T-cell (primary cell): ENCODE data around the gene SLC7A10. TPM values are rescaled to one million over a fixed set of nuclear protein-coding genes. Genes with fewer than 3 reads are reported as not detected.

Experiments used
- ATAC-seq, 4 experiments: fragments of 200-7000 bp in 3 of 4; fragments of 150-1000 bp in 1 of 4; cut with Tn5 transposase; replicated peaks in 1 of 4; 1 replicate in 3 of 4; 2 replicates in 1 of 4; pipeline ENCODE4 v1.10.0; 2021; ENCODE audit warnings: moderate library complexity in 3 of 4, mild to moderate bottlenecking in 2 of 4, moderate number of reproducible peaks in 1 of 4
- CTCF ChIA-PET, 2 donors: fragments of 300-600 bp; sonication (Branson Sonifier 250); formaldehyde crosslinking; loops; one replicate each; lab custom pipeline; 2022; ENCODE audit warnings: antibody characterized with exemption in 2 of 2; lab: Charles Lee
- POLR2A ChIA-PET, 2 donors: fragments of 300-600 bp; sonication (Branson Sonifier 250); formaldehyde crosslinking; loops; one replicate each; lab custom pipeline; 2022; ENCODE audit warnings: antibody characterized with exemption in 2 of 2; lab: Charles Lee
- DNase-seq, 35 experiments: peaks; one replicate each; pipeline versions ENCODE4 v3.0.0 to v3.0.0-alpha.2; 2013 to 2023
- H3K27ac ChIP-seq: one replicate; pipeline ENCODE4 v1.5.1; 2013; ENCODE audit warnings: low read length
- H3K27me3 ChIP-seq, 2 experiments: replicated peaks in 1 of 2; 1 replicate in 1 of 2; 2 replicates in 1 of 2; pipeline versions ENCODE4 v1.6.1 to v1.7.0; 2013; ENCODE audit warnings: low read length in 1 of 2, mixed read lengths in 1 of 2; ENCODE audit not compliant: control insufficient read depth in 2 of 2, insufficient read depth in 2 of 2; ENCODE audit errors: extremely low read depth in 1 of 2
- H3K36me3 ChIP-seq, 2 donors: 1 replicate in 1 of 2; 2 replicates in 1 of 2; pipeline versions ENCODE4 v1.6.1 to v1.7.0; 2013; ENCODE audit warnings: low read length in 1 of 2; ENCODE audit not compliant: control insufficient read depth in 2 of 2, insufficient read depth in 1 of 2; ENCODE audit errors: extremely low read depth in 1 of 2
- H3K4me1 ChIP-seq, 2 experiments: 1 replicate in 1 of 2; 2 replicates in 1 of 2; pipeline versions ENCODE4 v1.6.1 to v1.7.0; 2013; ENCODE audit warnings: low read length in 2 of 2, mixed read lengths in 1 of 2; ENCODE audit not compliant: insufficient read depth in 2 of 2, control insufficient read depth in 1 of 2; ENCODE audit errors: extremely low read depth in 1 of 2
- H3K4me3 ChIP-seq, 2 donors: 1 replicate in 1 of 2; 2 replicates in 1 of 2; pipeline versions ENCODE4 v1.5.1 to v1.7.0; 2013; ENCODE audit warnings: mild to moderate bottlenecking in 2 of 2, low read length in 1 of 2, moderate library complexity in 1 of 2; ENCODE audit not compliant: control insufficient read depth in 1 of 2; ENCODE audit errors: extremely low read depth in 1 of 2
- H3K9me3 ChIP-seq: 2 replicates; pipeline ENCODE4 v1.7.0; 2013
- H3K27ac Mint-ChIP-seq, 2 donors: one replicate each; pipeline ENCODE4 v1.8.0; 2020 to 2021; ENCODE audit warnings: mild to moderate bottlenecking in 2 of 2, mixed read lengths in 2 of 2
- H3K27me3 Mint-ChIP-seq, 2 donors: one replicate each; pipeline ENCODE4 v1.8.0; 2021 to 2022; ENCODE audit warnings: mixed read lengths in 2 of 2
- H3K36me3 Mint-ChIP-seq: one replicate; pipeline ENCODE4 v1.8.0; 2021; ENCODE audit warnings: mixed read lengths
- H3K4me1 Mint-ChIP-seq, 3 donors: one replicate each; pipeline ENCODE4 v1.8.0; 2020 to 2022; ENCODE audit warnings: mixed read lengths in 3 of 3, mild to moderate bottlenecking in 1 of 3
- H3K4me3 Mint-ChIP-seq, 3 donors: one replicate each; pipeline ENCODE4 v1.8.0; 2020 to 2022; ENCODE audit warnings: mild to moderate bottlenecking in 3 of 3, mixed read lengths in 3 of 3, moderate library complexity in 3 of 3
- H3K9me3 Mint-ChIP-seq, 3 donors: one replicate each; pipeline ENCODE4 v1.8.0; 2020 to 2022; ENCODE audit warnings: mixed read lengths in 3 of 3
- WGBS: methylation state at CpG from one replicate; pipeline ENCODE4 v1.1.5; 2013; ENCODE audit warnings: missing lambda C conversion rate; ENCODE audit not compliant: insufficient coverage; 5-methylcytosine and 5-hydroxymethylcytosine counted together
- total RNA-seq, 35 experiments: library from RNA in 6 of 35; stranded (reverse) in 6 of 35; fragments of 120-200 nt in 1 of 35; gene quantifications; one replicate each; pipeline versions ENCODE4 v1.2.1 to v1.2.4 and lab custom pipeline; 2013 to 2026

The SLC7A10 gene
- total RNA-seq, 5 donors from 2014 or later (not counting 1 experiment from before 2014, with no cell fraction given) = not detected

- Mint-ChIP-seq H3K27me3 (peaks cover 16 to 22% of the 10 kb centered on the region in 2 donors), H3K4me1 (peaks cover 7 to 20% (median 18%) of the 10 kb centered on the region in 3 donors), H3K9me3 (peaks cover 0 to under 1% (median 0%) of the 10 kb centered on the region in 3 donors), H3K27ac (no peak overlapping the region), H3K4me3 (no peak overlapping the region), H3K36me3 (no peaks in the 10 kb centered on the region)
- Histone ChIP-seq H3K36me3 (no peaks in the 10 kb centered on the region), H3K27ac (no peak overlapping the region), H3K9me3 (no peaks in the 10 kb centered on the region), H3K4me3 (no peak overlapping the region), H3K4me1 (peaks cover 0 to 15% of the 10 kb centered on the region in 2 experiments), H3K27me3 (peaks cover 0 to 24% of the 10 kb centered on the region in 2 experiments)
- ATAC-seq (no peak), DNase-seq (peak in 3 of 35 experiments; percentile 13 to 23 (median 19))
- WGBS = 91% methylated on average over 13 of the region's 25 CpGs
- ChIA-PET CTCF (no interaction called here), POLR2A (no interaction called here)
Measured at GRCh38 chr19:33263325-33264023, 37.8 kb upstream of the SLC7A10 start.

- 77% methylated on average over 11 of the region's 14 CpGs for WGBS
- H3K9me3 Mint-ChIP-seq = peaks cover 0 to 8% (median 2%) of the 10 kb centered on the region in 3 donors
- H3K9me3 ChIP-seq = no peaks in the 10 kb centered on the region
Measured at GRCh38 chr19:33261511-33262189, 36.0 kb upstream of the SLC7A10 start.

GRCh38 chr19:33260628-33261418, 35.2 kb upstream of the SLC7A10 start:
- H3K27me3 Mint-ChIP-seq = peaks cover 16 to 22% of the 10 kb centered on the region in 2 donors
- Histone ChIP-seq H3K9me3 (no peaks in the 10 kb centered on the region), H3K27ac (no peak overlapping the region), H3K4me1 (peaks cover 0 to 15% of the 10 kb centered on the region in 2 experiments), H3K4me3 (no peak overlapping the region), H3K27me3 (peaks cover 0 to 24% of the 10 kb centered on the region in 2 experiments), H3K36me3 (no peaks in the 10 kb centered on the region)
- H3K27ac Mint-ChIP-seq = no peak overlapping the region
- ChIA-PET CTCF (interaction anchor here in 1 of 2 donors (0.6 kb wide), 1 partner anchor 523 kb away, joined by 4 read pairs; no protein-coding TSS in a partner anchor), POLR2A (no interaction called here)
- peak in 2 of 35 experiments; percentile 6 to 25 for DNase-seq
- 5% methylated on average over 14 of the region's 24 CpGs for WGBS
- peak in 1 of 4 experiments; percentile 40 for ATAC-seq
- H3K36me3 Mint-ChIP-seq = no peaks in the 10 kb centered on the region
- peaks cover 7 to 20% (median 18%) of the 10 kb centered on the region in 3 donors for H3K4me1 Mint-ChIP-seq
- H3K9me3 Mint-ChIP-seq = peaks cover 0 to 8% (median 2%) of the 10 kb centered on the region in 3 donors
- H3K4me3 Mint-ChIP-seq = no peak overlapping the region

More at GRCh38 chr19:33261511-33262189, 36.0 kb upstream of the SLC7A10 start:
- Histone ChIP-seq H3K27me3 (peaks cover 0 to 24% of the 10 kb centered on the region in 2 experiments), H3K27ac (no peak overlapping the region), H3K4me1 (peaks cover 0 to 15% of the 10 kb centered on the region in 2 experiments), H3K4me3 (no peak overlapping the region), H3K36me3 (no peaks in the 10 kb centered on the region)
- ATAC-seq = no peak
- H3K27ac Mint-ChIP-seq = no peak overlapping the region
- ChIA-PET POLR2A (no interaction called here), CTCF (no interaction called here)
- H3K4me3 Mint-ChIP-seq = no peak overlapping the region
- H3K27me3 Mint-ChIP-seq = peaks cover 16 to 22% of the 10 kb centered on the region in 2 donors
- H3K4me1 Mint-ChIP-seq = peaks cover 7 to 20% (median 18%) of the 10 kb centered on the region in 3 donors
- DNase-seq = no peak
- no peaks in the 10 kb centered on the region for H3K36me3 Mint-ChIP-seq

GRCh38 chr19:33259539-33259938, 33.9 kb upstream of the SLC7A10 start:
- Histone ChIP-seq H3K36me3 (no peaks in the 10 kb centered on the region), H3K27ac (no peak overlapping the region), H3K9me3 (no peaks in the 10 kb centered on the region), H3K4me1 (peaks cover 0 to 15% of the 10 kb centered on the region in 2 experiments), H3K27me3 (peaks cover 0 to 26% of the 10 kb centered on the region in 2 experiments), H3K4me3 (no peak overlapping the region)
- ATAC-seq (no peak), DNase-seq (no peak)
- ChIA-PET POLR2A (no interaction called here), CTCF (interaction anchor here in 1 of 2 donors (1.0 kb wide), 1 partner anchor 147 kb away, joined by 3 read pairs; no protein-coding TSS in a partner anchor)
- Mint-ChIP-seq H3K36me3 (no peaks in the 10 kb centered on the region), H3K4me1 (peaks cover 7 to 20% (median 18%) of the 10 kb centered on the region in 3 donors), H3K4me3 (no peak overlapping the region), H3K27ac (no peak overlapping the region), H3K9me3 (peaks cover 0 to 8% (median 2%) of the 10 kb centered on the region in 3 donors), H3K27me3 (peaks cover 11 to 20% of the 10 kb centered on the region in 2 donors)
- WGBS = 95% methylated on average over 5 of the region's 6 CpGs

- WGBS = no CpG with 5 or more reads among the region's 2 CpGs
- H3K4me1 ChIP-seq = peaks cover 0 to 15% of the 10 kb centered on the region in 2 experiments
- ChIA-PET CTCF (no interaction called here), POLR2A (no interaction called here)
- H3K9me3 ChIP-seq = no peaks in the 10 kb centered on the region
- Mint-ChIP-seq H3K27ac (no peak overlapping the region), H3K4me1 (peaks cover 7 to 20% (median 18%) of the 10 kb centered on the region in 3 donors), H3K4me3 (no peak overlapping the region), H3K27me3 (peaks cover 7 to 17% of the 10 kb centered on the region in 2 donors), H3K9me3 (peaks cover 0 to 8% (median 2%) of the 10 kb centered on the region in 3 donors), H3K36me3 (no peaks in the 10 kb centered on the region)
- ATAC-seq (no peak), DNase-seq (no peak)
- H3K27me3 ChIP-seq = peaks cover 0 to 26% of the 10 kb centered on the region in 2 experiments
- H3K36me3 ChIP-seq = no peaks in the 10 kb centered on the region
- no peak overlapping the region for H3K27ac ChIP-seq
- no peak overlapping the region for H3K4me3 ChIP-seq
Measured at GRCh38 chr19:33257828-33258227, 32.2 kb upstream of the SLC7A10 start.

- H3K9me3 ChIP-seq = no peaks in the 10 kb centered on the region
- peaks cover 5 to 9% (median 7%) of the 10 kb centered on the region in 3 donors for H3K4me1 Mint-ChIP-seq
- peaks cover 0 to 28% of the 10 kb centered on the region in 2 experiments for H3K27me3 ChIP-seq
- no peak for DNase-seq
- peaks cover 0 to 10% of the 10 kb centered on the region in 2 experiments for H3K4me1 ChIP-seq
- peaks cover 0 to 8% (median 2%) of the 10 kb centered on the region in 3 donors for H3K9me3 Mint-ChIP-seq
- ChIA-PET CTCF (no interaction called here), POLR2A (no interaction called here)
- no peak overlapping the region for H3K4me3 Mint-ChIP-seq
- ATAC-seq = no peak
- no peaks in the 10 kb centered on the region for H3K36me3 Mint-ChIP-seq
- no peak overlapping the region for H3K27ac ChIP-seq
- no peaks in the 10 kb centered on the region for H3K36me3 ChIP-seq
- WGBS = 72% methylated on average over 5 of the region's 7 CpGs
- no peak overlapping the region for H3K27ac Mint-ChIP-seq
- H3K27me3 Mint-ChIP-seq = peaks cover 7 to 9% of the 10 kb centered on the region in 2 donors
- H3K4me3 ChIP-seq = no peak overlapping the region
Measured at GRCh38 chr19:33256261-33256660, 30.6 kb upstream of the SLC7A10 start.
